A549 (cell line): ENCODE measurements around the gene PPP1R37. TPM values are rescaled to one million over a fixed set of nuclear protein-coding genes. Genes with fewer than 3 reads are reported as not detected.

Source experiments
- ATAC-seq, 2 experiments: fragments of 200-7000 bp in 1 of 2; fragments of >200 bp in 1 of 2; cut with Nextera tagmentation in 1 of 2; cut with Tn5 transposase in 1 of 2; 3 replicates each; pipeline versions ENCODE4 v1.8.0 to v1.9.1; 2018 to 2020; ENCODE audit warnings: mild to moderate bottlenecking in 1 of 2, moderate library complexity in 1 of 2
- CTCF ChIA-PET: fragments of 300-600 bp; sonication (Branson Sonifier 250); formaldehyde crosslinking; extraction: SDS; loops from one replicate; lab custom pipeline; 2021; ENCODE audit warnings: antibody characterized with exemption, inconsistent platforms; lab: Yijun Ruan, JAX
- POLR2A ChIA-PET: fragments of 350-600 bp; formaldehyde crosslinking; extraction: SDS; loops from one replicate; lab custom pipeline; 2021; ENCODE audit warnings: antibody characterized with exemption, inconsistent platforms; lab: Yijun Ruan, JAX
- DNase-seq, 2 experiments: peaks; one replicate each; pipeline versions ENCODE4 v3.0.0 to v3.0.0-alpha.2; 2011 to 2016; ENCODE audit warnings: low read depth in 1 of 2, low spot score in 1 of 2
- FAIRE-seq: peaks from 2 replicates; lab custom pipeline; 2011; peaks lifted over from hg19 to GRCh38; lab: Jason Lieb, UNC
- H3K27ac ChIP-seq, 2 experiments: fragments of >200 bp; sonication (Bioruptor Twin); formaldehyde crosslinking; 3 replicates each; pipeline ENCODE4 v1.5.1; 2016 to 2017
- H3K4me1 ChIP-seq: fragments of >200 bp; sonication (Bioruptor Twin); formaldehyde crosslinking; 3 replicates; pipeline ENCODE4 v1.6.1; 2016
- H3K4me2 ChIP-seq: fragments of >200 bp; sonication (Bioruptor Twin); formaldehyde crosslinking; 3 replicates; pipeline ENCODE4 v1.6.1; 2016
- H3K4me3 ChIP-seq: fragments of >200 bp; sonication (Bioruptor Twin); formaldehyde crosslinking; 3 replicates; pipeline ENCODE4 v1.5.1; 2016
- H3K9me3 ChIP-seq: fragments of >200 bp; sonication (Bioruptor Twin); formaldehyde crosslinking; 3 replicates; pipeline ENCODE4 v1.6.1; 2016
- ATOH8 ChIP-seq: fragments of 250-450 bp; sonication (Bioruptor Pico); IDR thresholded peaks from 2 replicates; pipeline ENCODE4 v1.5.0; 2020; ENCODE audit warnings: low read depth, mild to moderate bottlenecking, moderate library complexity
- BCL3 ChIP-seq: fragments of >200 bp; sonication (Bioruptor Twin); formaldehyde crosslinking; IDR thresholded peaks from 3 replicates; pipeline ENCODE4 v1.6.1; 2016
- CBX2 ChIP-seq: fragments of 200-600 bp; sonication (generic); IDR thresholded peaks from 2 replicates; pipeline ENCODE4 v1.6.1; 2016; ENCODE audit warnings: low read depth, mild to moderate bottlenecking, borderline replicate concordance
- CTCF ChIP-seq: fragments of >200 bp; sonication (Bioruptor Twin); formaldehyde crosslinking; IDR thresholded peaks from 3 replicates; pipeline ENCODE4 v1.5.1; 2016
- GATA3 ChIP-seq: IDR thresholded peaks from 2 replicates; pipeline ENCODE4 v1.6.1; 2012; ENCODE audit warnings: borderline replicate concordance
- HOXB13 ChIP-seq: fragments of 250-450 bp; sonication (Bioruptor Pico); IDR thresholded peaks from 2 replicates; pipeline ENCODE4 v1.5.0; 2020; ENCODE audit warnings: low read depth, mild to moderate bottlenecking, moderate library complexity
- JUNB ChIP-seq: fragments of >200 bp; sonication (Bioruptor Twin); formaldehyde crosslinking; IDR thresholded peaks from 2 replicates; pipeline ENCODE4 v1.6.1; 2016
- KDM5A ChIP-seq: fragments of 200-600 bp; sonication (generic); IDR thresholded peaks from 2 replicates; pipeline ENCODE4 v1.6.1; 2016; ENCODE audit warnings: antibody characterized with exemption, mild to moderate bottlenecking
- MYC ChIP-seq: IDR thresholded peaks from 2 replicates; pipeline ENCODE4 v1.6.1; 2012; ENCODE audit warnings: mild to moderate bottlenecking, inconsistent platforms, low read length, improper control_type of control experiment, borderline replicate concordance
- NFE2L2 ChIP-seq: fragments of 150-350 bp; conservative IDR thresholded peaks from 2 replicates; pipeline ENCODE4 v1.6.1; 2014; ENCODE audit warnings: low read length
- NR3C1 ChIP-seq: fragments of >200 bp; sonication (Bioruptor Twin); formaldehyde crosslinking; IDR thresholded peaks from 3 replicates; pipeline ENCODE4 v1.6.1; 2017
- RAD21 ChIP-seq, 2 experiments: fragments of >200 bp in 1 of 2; sonication (Bioruptor Twin) in 1 of 2; formaldehyde crosslinking in 1 of 2; IDR thresholded peaks in 1 of 2; conservative IDR thresholded peaks in 1 of 2; 2 replicates in 1 of 2; 3 replicates in 1 of 2; pipeline ENCODE4 v1.6.1; 2012 to 2018; ENCODE audit warnings: inconsistent platforms in 1 of 2
- RCOR1 ChIP-seq: fragments of 150-350 bp; IDR thresholded peaks from 2 replicates; pipeline ENCODE4 v1.6.1; 2014; ENCODE audit warnings: antibody characterized with exemption, low read length, low read depth
- SMC3 ChIP-seq: fragments of >200 bp; sonication (Bioruptor Twin); formaldehyde crosslinking; IDR thresholded peaks from 3 replicates; pipeline ENCODE4 v1.6.1; 2018; ENCODE audit warnings: inconsistent platforms
- SREBF2 ChIP-seq: fragments of 450-650 bp; IDR thresholded peaks from 2 replicates; pipeline ENCODE4 v1.6.1; 2014; ENCODE audit warnings: mild to moderate bottlenecking, moderate library complexity
- TFCP2L1 ChIP-seq: fragments of 250-450 bp; sonication (Bioruptor Pico); IDR thresholded peaks from 2 replicates; pipeline ENCODE4 v1.5.0; 2021; ENCODE audit warnings: mild to moderate bottlenecking
- USF2 ChIP-seq: fragments of 450-650 bp; IDR thresholded peaks from 2 replicates; pipeline ENCODE4 v1.6.1; 2014; ENCODE audit warnings: antibody characterized with exemption
- ZC3H11A ChIP-seq: fragments of 450-650 bp; IDR thresholded peaks from 2 replicates; pipeline ENCODE4 v1.6.1; 2014; ENCODE audit warnings: antibody characterized with exemption, mild to moderate bottlenecking
- WGBS: methylation state at CpG from one replicate; pipeline ENCODE4 v1.1.6; 2017; ENCODE audit errors: missing lambda C conversion rate; 5-methylcytosine and 5-hydroxymethylcytosine counted together
- polyA plus RNA-seq, 4 experiments: library from polyadenylated mRNA; depleted of rRNA in 3 of 4; stranded (reverse); fragments of >200 nt; fragmentation: RNase III in 1 of 4; extraction: RNeasy Plus Mini Kit Qiagen cat#74134 plus additional on column Dnase treatment in 1 of 4; gene quantifications; 2 replicates in 3 of 4; 3 replicates in 1 of 4; pipeline ENCODE4 v1.2.3, GENCODE V29; 2011 to 2017

PPP1R37 gene
- polyA plus RNA-seq, 2 of the 4 experiments (the other 2 are of a cell fraction), result 9.1 to 21.8 TPM

- H3K27ac ChIP-seq, result no peak overlapping the region
- H3K9me3 ChIP-seq, result no peaks in the 10 kb centered on the region
- FAIRE-seq (no peak), ATAC-seq (peak; percentile 73 to 82), DNase-seq (peak in 1 of 2 experiments; percentile 43)
- no peak for TF ChIP-seq USF2
- TF ChIP-seq SREBF2, result no peak
- no peak for TF ChIP-seq CBX2
- TF ChIP-seq KDM5A, result no peak
- TF ChIP-seq ZC3H11A, result no peak
- TF ChIP-seq RAD21 (conservative IDR thresholded peaks at IDR 0.05 in 1 of 2, IDR thresholded peaks at IDR 0.05 in 1 of 2), result no peak
- no peak for TF ChIP-seq RCOR1
- CTCF ChIA-PET, result interaction anchor here (0.6 to 2.8 kb wide), 18 partner anchors 8 to 275 kb away, joined by 3 to 11 read pairs (median 4); partner anchors contain the start of genes BLOC1S3 and NKPD1
- no peak overlapping the region for H3K4me2 ChIP-seq
- H3K4me3 ChIP-seq, result no peak overlapping the region
- POLR2A ChIA-PET, result interaction anchor here (0.6 to 1.2 kb wide), 3 partner anchors 8 to 455 kb away, joined by 3 to 9 read pairs (median 3); partner anchors contain the start of genes BLOC1S3 and TRAPPC6A
- H3K4me1 ChIP-seq, result no peaks in the 10 kb centered on the region
- 77% methylated on average over 12 of the region's 12 CpGs for WGBS
Observed at GRCh38 chr19:45186509-45187334, 93.7 kb downstream of the PPP1R37 start.

GRCh38 chr19:45187421-45188100, 94.6 kb downstream of the PPP1R37 start:
- Histone ChIP-seq H3K9me3 (no peaks in the 10 kb centered on the region), H3K4me3 (no peak overlapping the region), H3K4me2 (no peak overlapping the region), H3K4me1 (no peaks in the 10 kb centered on the region), H3K27ac (no peak overlapping the region)
- DNase-seq (peak in 1 of 2 experiments; percentile 49), ATAC-seq (peak; percentile 43 to 71; a peak in 4 of 6 replicates), FAIRE-seq (no peak)
- CTCF ChIA-PET, result interaction anchor here (0.8 to 2.8 kb wide), 14 partner anchors 9 to 96 kb away, joined by 3 to 11 read pairs (median 4); partner anchors contain the start of genes BLOC1S3 and NKPD1
- TF ChIP-seq ATOH8 (CRISPR knock-in tag) (no peak), BCL3 (no peak), NR3C1 (no peak), NFE2L2 (no peak), CBX2 (no peak), TFCP2L1 (CRISPR knock-in tag) (no peak), JUNB (no peak), MYC (no peak), CTCF (peak; percentile 64), SMC3 (peak; percentile 43), RAD21 (conservative IDR thresholded peaks at IDR 0.05 in 1 of 2, IDR thresholded peaks at IDR 0.05 in 1 of 2) (peak; percentile 49 to 61; a peak in 4 of 5 replicates), HOXB13 (CRISPR knock-in tag) (no peak), GATA3 (no peak)
- 40% methylated on average over 12 of the region's 12 CpGs for WGBS
- POLR2A ChIA-PET, result interaction anchor here (1.0 to 1.2 kb wide), 2 partner anchors 9 to 454 kb away, joined by 3 to 9 read pairs; partner anchors contain the start of genes BLOC1S3 and TRAPPC6A
